ENCODE measurements around the gene IKBIP. TPM values are rescaled to one million over a fixed set of nuclear protein-coding genes. Genes with fewer than 3 reads are reported as not detected.

Gene IKBIP
- total RNA-seq, 1 donor from 2014 or later = 10.8 TPM

DNA sequence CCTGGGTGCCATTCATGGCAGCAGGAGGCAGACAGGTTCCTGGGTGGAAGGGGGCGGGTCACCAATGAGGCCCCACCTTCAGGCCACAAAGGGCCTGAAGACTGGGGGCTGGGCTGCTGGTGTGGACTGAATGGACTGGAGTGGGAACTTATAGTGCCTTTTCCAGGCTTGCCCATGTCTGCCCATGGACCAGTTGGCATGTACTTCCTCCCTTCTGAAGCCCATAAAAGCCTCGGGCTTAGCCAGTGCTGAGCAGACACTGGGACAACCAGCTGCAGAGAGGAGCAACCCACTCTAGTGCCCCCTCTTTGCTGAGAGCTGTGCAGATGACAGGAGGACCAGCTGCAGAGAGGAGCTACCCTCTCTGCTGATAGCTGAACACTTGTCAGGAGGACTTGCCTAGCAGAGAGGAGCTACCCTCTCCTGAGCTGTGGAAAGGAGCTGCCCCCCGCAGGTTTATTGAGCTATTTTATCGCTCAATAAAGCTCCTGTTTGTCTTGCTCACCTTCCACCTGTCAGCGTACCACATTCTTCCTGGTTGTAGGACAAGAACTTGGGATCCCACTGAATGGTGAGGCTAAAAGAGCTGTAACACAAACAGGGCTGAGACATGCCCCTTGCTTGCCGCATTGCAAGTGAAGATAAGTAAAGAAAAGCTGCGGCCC is 34.5 kb upstream of the IKBIP start:
- no peaks in the 10 kb centered on the region for H3K4me1 Mint-ChIP-seq (ENCODE audit: low read depth)
- no peaks in the 10 kb centered on the region for H3K27me3 Mint-ChIP-seq
- H3K4me3 Mint-ChIP-seq (ENCODE audit: low read depth) = no peak overlapping the region
- H3K36me3 Mint-ChIP-seq (ENCODE audit: insufficient read depth) = peaks cover 17% of the 10 kb centered on the region
- DNase-seq (ENCODE audit: low spot score, unreplicated experiment) = no peak
- no peaks in the 10 kb centered on the region for H3K9me3 Mint-ChIP-seq (ENCODE audit: low read depth)
- no peak overlapping the region for H3K27ac Mint-ChIP-seq
- TF ChIP-seq, protein P1, sequence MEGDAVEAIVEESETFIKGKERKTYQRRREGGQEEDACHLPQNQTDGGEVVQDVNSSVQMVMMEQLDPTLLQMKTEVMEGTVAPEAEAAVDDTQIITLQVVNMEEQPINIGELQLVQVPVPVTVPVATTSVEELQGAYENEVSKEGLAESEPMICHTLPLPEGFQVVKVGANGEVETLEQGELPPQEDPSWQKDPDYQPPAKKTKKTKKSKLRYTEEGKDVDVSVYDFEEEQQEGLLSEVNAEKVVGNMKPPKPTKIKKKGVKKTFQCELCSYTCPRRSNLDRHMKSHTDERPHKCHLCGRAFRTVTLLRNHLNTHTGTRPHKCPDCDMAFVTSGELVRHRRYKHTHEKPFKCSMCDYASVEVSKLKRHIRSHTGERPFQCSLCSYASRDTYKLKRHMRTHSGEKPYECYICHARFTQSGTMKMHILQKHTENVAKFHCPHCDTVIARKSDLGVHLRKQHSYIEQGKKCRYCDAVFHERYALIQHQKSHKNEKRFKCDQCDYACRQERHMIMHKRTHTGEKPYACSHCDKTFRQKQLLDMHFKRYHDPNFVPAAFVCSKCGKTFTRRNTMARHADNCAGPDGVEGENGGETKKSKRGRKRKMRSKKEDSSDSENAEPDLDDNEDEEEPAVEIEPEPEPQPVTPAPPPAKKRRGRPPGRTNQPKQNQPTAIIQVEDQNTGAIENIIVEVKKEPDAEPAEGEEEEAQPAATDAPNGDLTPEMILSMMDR (IDR thresholded peaks at IDR 0.05; ENCODE audit: unreplicated experiment) = no peak

DNA sequence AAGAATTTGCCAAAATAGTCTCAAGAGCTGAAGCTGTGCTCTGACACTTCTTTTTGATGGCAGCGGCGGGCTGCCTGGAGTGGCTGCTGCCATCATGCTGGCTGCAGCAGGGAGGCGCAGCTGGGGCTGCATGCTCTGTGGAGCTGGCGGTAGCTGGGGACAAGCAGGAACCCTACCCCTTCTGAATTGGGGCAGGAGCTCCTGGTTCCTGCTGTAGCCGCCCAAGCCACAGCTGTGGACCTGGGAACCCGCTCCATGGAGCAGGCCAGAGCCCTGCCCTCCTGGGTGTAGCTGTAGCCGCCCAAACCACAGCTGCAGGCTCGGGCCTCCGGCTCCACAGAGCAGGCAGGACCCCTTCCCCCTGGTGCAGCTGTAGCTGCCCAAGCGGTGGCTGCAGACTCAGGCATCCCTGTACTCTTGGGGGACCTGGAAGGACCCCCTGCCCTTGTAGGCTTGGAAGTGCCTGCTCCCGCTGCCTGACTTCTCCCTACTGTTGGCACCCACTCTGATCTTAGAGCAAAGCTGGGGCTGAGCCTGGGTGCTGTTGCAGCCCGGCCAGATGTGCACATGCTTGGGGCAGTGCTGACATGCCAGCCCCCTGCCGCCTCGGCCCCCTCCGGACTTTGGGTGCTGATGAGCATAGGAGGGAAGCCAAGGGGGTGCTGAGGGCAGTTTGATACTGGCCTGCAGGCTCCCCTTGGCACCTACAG is 33.8 kb upstream of the IKBIP start:
- H3K27ac Mint-ChIP-seq = no peak overlapping the region
- no peaks in the 10 kb centered on the region for H3K27me3 Mint-ChIP-seq

DNA sequence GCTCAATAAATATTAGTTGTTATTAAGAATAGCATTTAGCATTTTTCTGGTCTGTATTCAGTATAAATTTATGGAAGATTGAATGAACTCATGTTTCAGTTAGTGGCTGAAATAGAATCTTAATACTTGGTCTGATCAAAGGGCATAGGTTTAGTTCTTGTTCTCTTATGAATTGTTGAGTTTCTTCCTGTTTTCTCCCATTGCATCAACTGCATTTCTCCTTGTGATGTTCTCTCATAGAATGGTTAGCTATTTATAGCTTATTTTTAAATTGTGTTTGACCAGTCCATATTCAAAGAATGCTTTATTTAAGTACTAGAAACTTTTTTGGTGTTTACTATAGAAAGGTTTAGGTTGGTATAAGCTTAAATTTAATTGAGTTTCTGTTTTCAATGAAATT is 30.3 kb upstream of the IKBIP start:
- Mint-ChIP-seq H3K27me3 (no peaks in the 10 kb centered on the region), H3K9me3 (ENCODE audit: low read depth) (no peaks in the 10 kb centered on the region), H3K36me3 (ENCODE audit: insufficient read depth) (peaks cover 7% of the 10 kb centered on the region), H3K4me1 (ENCODE audit: low read depth) (no peaks in the 10 kb centered on the region), H3K27ac (no peak overlapping the region), H3K4me3 (ENCODE audit: low read depth) (no peak overlapping the region)
- TF ChIP-seq, protein P1 (IDR thresholded peaks at IDR 0.05; ENCODE audit: unreplicated experiment) = no peak
- no peak for DNase-seq (ENCODE audit: low spot score, unreplicated experiment)

More for the DNA sequence above, 33.8 kb upstream of the IKBIP start:
- TF ChIP-seq, protein P1 (IDR thresholded peaks at IDR 0.05; ENCODE audit: unreplicated experiment) = no peak
- Mint-ChIP-seq H3K4me3 (ENCODE audit: low read depth) (no peak overlapping the region), H3K36me3 (ENCODE audit: insufficient read depth) (peaks cover 18% of the 10 kb centered on the region), H3K9me3 (ENCODE audit: low read depth) (no peaks in the 10 kb centered on the region), H3K4me1 (ENCODE audit: low read depth) (no peaks in the 10 kb centered on the region)
- no peak for DNase-seq (ENCODE audit: low spot score, unreplicated experiment)

DNA sequence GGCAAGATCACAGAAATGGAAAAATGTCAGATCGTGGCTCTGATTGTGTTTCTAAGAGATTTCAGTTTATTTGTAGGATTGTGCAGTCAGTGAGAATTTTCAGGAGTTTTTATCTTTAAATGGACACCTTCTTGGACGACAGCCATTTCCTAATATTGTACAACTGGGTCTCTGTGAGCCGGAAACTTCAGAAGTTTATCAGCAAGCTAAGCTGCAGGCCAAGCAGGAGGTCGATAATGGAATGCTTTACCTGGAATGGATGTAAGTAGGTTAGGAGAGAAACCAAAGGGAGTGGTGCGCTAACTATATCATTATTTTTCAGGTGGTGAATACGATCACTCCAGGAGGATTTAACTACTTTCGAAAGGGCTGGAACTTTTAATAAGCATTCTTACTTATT is 26.9 kb upstream of the IKBIP start:
- Mint-ChIP-seq H3K4me1 (ENCODE audit: low read depth) (no peaks in the 10 kb centered on the region), H3K4me3 (ENCODE audit: low read depth) (no peak overlapping the region), H3K27ac (no peak overlapping the region), H3K9me3 (ENCODE audit: low read depth) (no peaks in the 10 kb centered on the region), H3K36me3 (ENCODE audit: insufficient read depth) (peaks cover 10% of the 10 kb centered on the region), H3K27me3 (no peaks in the 10 kb centered on the region)
- TF ChIP-seq, protein P1 (IDR thresholded peaks at IDR 0.05; ENCODE audit: unreplicated experiment) = no peak
- DNase-seq (ENCODE audit: low spot score, unreplicated experiment) = no peak

DNA sequence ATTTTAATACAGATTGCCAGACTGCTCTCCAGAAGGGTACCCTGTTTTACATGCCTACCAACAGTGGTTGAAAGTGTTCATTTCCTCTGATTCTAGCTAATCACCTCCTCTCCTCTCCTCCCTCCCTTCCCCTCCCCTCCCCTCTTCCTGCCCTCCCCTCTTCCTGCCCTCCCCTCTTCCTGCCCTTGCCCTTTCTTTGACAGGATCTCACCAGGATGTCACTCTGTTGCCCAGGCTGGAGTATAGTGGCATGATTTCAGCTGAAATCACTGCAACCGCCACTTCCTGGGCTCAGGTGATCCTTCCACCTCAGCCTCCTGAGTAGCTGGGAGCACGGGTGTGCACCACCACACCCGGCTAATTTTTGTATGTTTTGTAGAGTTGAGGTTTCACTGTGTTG is 25.2 kb upstream of the IKBIP start:
- Mint-ChIP-seq H3K27me3 (no peaks in the 10 kb centered on the region), H3K27ac (no peak overlapping the region), H3K4me3 (ENCODE audit: low read depth) (no peak overlapping the region), H3K9me3 (ENCODE audit: low read depth) (no peaks in the 10 kb centered on the region), H3K4me1 (ENCODE audit: low read depth) (no peaks in the 10 kb centered on the region), H3K36me3 (ENCODE audit: insufficient read depth) (peaks cover 12% of the 10 kb centered on the region)
- TF ChIP-seq, protein P1 (IDR thresholded peaks at IDR 0.05; ENCODE audit: unreplicated experiment) = no peak
- no peak for DNase-seq (ENCODE audit: low spot score, unreplicated experiment)

All from progenitor cell of endocrine pancreas (in vitro differentiated cells).